HG03520 (cell line): ENCODE data around the gene SLC34A2.
"Not testable (repeated sequence)": the region's sequence is repeated elsewhere in the genome, so short reads cannot be mapped to it uniquely, and the experiment has no call there.

ENCODE experiments used
- ATAC-seq: cut with Tn5 transposase; IDR thresholded peaks from one replicate; pipeline ENCODE4 v1.9.1; 2021; ENCODE audit warnings: mild to moderate bottlenecking, moderate library complexity; ENCODE audit not compliant: unreplicated experiment

Gene SLC34A2, protein sequence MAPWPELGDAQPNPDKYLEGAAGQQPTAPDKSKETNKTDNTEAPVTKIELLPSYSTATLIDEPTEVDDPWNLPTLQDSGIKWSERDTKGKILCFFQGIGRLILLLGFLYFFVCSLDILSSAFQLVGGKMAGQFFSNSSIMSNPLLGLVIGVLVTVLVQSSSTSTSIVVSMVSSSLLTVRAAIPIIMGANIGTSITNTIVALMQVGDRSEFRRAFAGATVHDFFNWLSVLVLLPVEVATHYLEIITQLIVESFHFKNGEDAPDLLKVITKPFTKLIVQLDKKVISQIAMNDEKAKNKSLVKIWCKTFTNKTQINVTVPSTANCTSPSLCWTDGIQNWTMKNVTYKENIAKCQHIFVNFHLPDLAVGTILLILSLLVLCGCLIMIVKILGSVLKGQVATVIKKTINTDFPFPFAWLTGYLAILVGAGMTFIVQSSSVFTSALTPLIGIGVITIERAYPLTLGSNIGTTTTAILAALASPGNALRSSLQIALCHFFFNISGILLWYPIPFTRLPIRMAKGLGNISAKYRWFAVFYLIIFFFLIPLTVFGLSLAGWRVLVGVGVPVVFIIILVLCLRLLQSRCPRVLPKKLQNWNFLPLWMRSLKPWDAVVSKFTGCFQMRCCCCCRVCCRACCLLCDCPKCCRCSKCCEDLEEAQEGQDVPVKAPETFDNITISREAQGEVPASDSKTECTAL

DNA sequence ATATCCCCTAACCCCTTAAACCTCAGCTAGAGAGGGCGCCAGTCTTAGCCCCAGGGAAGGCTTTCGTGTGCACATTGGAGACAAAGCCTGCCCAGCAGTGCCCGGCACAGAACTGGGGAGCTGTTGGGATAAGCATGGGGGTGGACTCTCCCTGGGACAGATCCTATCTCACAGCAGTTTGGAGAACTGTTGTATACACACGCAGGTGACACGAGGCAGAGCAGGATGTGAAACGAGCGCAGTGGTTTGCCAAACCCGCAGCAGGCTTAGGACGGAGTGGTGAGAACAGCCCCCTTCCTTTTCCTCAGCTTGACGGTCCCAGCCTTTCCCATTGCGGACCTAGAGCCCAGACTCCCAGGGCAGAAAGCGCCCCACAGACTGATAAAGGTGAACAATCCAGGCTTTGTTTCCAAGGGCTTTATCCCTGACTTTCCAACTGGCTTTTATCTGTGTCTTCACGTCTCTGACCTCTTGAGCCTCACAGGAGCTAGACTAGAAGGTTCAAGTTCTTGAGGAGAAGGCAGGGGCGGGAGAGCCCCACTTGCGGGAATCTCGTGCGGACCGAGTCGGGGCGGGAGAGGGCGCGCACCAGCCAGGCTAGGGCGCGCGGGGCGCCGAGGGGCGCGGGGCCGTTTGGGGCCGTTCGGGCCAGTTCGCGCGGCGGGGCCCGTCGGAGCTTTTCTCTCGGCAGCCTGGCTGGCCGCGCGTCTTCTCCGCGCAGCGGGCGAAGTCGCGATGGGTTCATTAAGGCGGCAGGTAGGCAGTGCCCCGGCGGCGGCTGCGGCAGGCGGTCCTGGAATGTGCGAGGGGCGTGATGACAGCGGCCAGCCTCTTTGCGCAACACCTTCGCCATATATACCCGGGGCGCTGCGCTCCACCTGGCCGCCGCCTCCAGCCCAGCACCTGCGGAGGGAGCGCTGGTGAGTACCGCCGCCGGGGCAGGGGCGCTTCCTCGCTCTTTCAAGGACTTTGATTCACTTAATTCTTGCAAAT, at the start of gene SLC34A2:
Gene SLC34A2 (plus strand): TSS at position 881 of the 993 bp plus-strand sequence. CDS start 6,650 bp downstream, outside the sequence.
- no peak for ATAC-seq

- ATAC-seq, result no peak
Measured at GRCh38 chr4:25608644-25609043, 47.0 kb upstream of the SLC34A2 start.

DNA sequence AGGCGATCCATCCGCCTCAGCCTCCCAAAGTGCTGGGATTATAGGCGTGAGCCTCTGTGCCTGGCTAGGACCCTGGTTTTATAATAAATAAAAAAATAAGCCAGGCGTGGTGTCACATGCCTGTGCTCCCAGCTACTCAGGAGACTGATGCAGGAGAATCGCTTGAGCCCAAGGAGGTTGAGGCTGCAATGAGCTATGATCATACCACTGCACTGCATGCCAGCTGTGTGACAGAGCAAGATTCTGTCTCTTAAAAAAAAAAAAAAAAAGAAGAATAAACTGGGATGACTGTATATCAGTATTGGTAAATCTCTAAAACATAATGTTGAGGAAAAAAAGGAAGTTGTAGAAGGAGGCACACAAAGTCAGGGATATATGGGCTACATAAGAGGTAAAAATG, 45.7 kb upstream of the SLC34A2 start:
- ATAC-seq, result no peak

DNA sequence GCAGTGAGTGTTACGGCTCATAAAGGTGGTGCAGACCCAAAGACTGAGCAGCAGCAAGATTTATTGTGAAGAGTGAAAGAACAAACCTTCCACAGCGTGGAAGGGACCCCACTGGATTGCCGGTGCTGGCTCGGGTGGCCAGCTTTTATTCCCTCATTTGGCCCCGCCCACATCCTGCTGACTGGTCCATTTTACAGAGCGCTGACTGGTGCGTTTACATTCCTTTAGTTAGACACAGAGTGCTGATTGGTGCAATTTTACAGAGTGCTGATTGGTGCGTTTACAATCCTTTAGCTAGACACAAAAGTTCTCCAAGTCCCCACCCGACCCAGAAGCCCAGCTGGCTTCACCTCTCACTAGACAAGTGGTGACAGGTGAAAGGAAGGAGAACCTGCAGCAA, 42.0 kb upstream of the SLC34A2 start:
- ATAC-seq, result not testable (repeated sequence)

DNA sequence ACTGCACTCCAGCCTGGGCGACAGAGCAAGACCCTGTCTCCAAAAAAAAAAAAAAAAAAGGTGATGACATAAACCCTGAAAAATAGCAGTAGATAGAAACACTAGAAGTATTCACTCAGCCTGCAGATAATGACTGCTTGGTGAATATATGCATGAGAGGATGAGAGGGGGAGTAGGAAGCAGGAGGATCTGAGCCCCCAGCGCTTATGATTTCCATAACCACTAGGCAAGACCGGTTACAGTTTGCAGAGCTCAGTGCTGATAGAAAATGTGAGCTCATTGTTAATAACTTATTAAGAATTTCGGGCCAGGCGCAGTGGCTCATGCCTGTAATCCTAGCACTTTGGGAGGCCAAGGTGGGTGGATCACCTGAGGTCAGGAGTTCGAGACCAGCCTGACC, 40.8 kb upstream of the SLC34A2 start:
- no peak for ATAC-seq

GRCh38 chr4:25621027-25621930, 34.4 kb upstream of the SLC34A2 start:
- ATAC-seq, result no peak

GRCh38 chr4:25624616-25625015, 31.0 kb upstream of the SLC34A2 start:
- no peak for ATAC-seq

DNA sequence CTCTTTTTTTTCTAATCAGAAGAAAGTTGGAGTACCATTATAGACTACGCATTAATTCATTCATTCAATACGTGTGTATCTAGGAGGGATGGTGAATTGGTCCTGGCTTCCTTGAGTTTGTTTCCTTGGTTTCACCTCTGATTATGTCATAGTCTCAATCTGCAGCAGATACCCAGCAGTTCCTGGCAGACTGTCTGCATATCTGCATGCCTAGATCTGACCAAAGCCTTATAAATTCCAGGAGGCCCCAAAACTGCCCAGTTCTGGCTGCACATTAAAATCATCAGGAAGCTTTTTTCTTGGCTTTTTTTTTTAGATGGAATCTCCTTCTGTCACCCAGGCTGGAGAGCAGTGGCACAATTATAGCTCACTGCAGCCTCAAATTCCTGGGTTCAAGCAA, 27.2 kb upstream of the SLC34A2 start:
- ATAC-seq, result no peak

DNA sequence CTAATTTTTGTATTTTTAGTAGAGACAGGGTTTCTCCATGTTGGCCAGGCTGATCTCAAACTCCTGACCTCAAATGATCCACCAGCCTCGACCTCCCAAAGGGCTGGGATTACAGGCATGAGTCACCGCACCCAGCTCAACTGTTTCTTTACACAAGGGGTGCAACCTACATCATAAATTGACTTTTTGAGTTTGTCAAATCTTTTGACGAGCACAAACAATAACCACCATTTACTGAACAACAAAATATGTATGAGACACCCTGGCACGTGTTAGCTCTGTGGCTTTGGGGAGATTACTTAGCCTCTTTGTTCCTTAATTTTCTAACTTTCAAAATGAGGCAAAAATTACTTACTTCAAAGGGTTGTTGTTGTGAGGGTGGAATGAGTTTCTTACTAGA, 23.5 kb upstream of the SLC34A2 start:
- no peak for ATAC-seq

DNA sequence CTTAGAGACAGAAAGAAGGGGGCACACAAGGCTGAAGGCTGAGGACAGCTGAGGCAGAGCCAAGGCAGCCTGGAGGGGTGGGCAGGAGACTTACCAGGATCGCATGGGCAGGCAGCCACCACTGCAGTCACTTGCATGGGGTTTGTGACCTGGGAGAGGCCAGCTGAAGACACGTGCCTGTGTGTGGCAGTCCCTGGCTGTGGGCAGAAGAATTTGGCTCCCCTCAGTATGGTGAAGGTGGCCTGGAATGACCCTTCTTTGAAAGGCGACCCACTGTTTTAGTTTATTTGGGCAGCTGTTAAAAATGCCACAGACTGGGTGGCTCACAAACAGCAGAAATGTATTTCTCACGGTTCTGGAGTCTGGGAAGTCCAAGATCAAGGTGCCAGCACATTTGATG, 22.1 kb upstream of the SLC34A2 start:
- ATAC-seq, result no peak

- no peak for ATAC-seq
Measured at GRCh38 chr4:25635501-25635900, 20.1 kb upstream of the SLC34A2 start.

- ATAC-seq, result no peak
Measured at GRCh38 chr4:25637581-25638220, 17.9 kb upstream of the SLC34A2 start.

- ATAC-seq, result no peak
Measured at GRCh38 chr4:25638221-25638601, 17.4 kb upstream of the SLC34A2 start.

DNA sequence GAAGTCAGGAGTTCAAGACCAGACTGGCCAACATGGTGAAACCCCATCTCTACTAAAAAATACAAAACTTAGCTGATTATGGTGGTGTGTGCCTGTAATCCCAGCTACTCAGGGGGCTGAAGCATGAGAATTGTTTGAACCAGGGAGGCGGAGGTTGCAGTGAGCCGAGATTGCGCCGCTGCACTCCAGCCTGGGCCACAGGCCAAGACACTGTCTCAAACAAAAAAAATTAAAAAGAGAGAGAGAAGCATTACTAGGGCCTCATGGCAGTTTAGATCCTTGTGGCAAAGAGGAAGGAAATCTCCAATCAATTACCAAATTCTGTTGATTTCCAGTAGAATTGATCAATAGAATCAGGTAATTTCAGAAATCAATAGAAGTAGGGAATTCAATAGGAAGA, 16.8 kb upstream of the SLC34A2 start:
- no peak for ATAC-seq

- ATAC-seq, result no peak
Measured at GRCh38 chr4:25650311-25650710, 5.3 kb upstream of the SLC34A2 start.

DNA sequence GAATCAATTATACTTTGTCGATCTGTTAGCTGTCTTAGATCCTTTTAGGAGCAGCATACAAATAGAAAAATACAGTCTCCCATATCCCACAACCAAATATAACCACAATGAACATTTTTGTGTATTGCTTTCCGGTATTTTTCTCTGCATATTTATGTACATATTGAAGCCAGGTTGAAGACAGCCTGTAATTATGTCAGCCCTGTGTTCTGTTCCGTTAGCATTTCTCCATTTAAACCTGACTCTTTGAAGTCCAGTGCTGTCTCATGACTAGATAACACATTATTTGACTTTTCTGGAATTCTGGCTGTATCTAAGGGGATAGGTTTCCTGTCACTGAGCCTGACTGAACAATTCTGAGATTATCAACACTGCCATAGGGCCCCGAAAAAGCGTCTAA, 4.0 kb upstream of the SLC34A2 start:
- ATAC-seq, result no peak

DNA sequence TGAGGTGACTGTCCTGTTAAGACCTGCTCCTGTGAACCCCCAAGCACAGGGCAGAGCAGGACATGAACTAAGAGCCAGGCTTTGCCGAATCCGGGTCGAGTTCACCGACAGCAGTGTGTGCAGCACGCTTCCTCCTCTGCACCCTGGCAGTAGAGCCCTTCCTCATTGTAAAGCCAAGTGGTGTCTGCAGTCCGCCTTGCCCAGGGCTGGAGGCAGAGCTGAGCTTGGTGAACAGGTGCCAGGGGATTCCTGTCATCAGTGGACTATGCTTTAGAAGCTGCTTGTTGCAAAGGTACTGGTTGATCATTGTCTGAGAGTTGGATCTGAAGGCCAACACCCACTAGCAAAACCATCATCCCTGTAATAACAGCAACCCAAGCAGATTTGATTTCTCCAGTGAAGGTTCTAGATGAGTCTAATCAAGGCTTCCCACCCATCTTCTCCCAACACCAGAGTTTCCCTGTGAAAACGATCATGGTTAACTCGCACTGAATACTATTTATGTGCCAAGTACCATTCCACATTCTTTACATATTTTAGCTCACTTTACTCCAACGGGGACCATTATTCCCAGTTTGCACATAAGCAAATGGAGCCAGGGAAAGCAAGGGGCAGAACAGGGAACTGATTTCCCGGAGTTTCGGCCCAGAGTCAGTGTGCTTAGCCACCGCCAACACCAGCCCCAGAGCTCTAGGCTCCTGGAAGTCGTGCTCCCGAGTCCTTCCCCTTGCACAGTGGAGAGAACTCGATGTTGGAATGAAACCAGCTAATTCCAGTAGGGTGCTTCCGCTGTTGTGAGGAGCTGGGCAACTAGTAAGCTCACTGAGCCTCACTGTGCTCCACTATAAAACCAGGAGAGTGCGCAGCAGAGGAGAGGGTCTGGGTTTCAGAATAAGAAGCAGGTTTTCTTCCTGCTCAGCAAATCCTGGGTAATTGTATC, 1.4 kb upstream of the SLC34A2 start:
- no peak for ATAC-seq

GRCh38 chr4:25656031-25656430, 380 bp downstream of the SLC34A2 start:
- ATAC-seq, result no peak

GRCh38 chr4:25658357-25658771, 2.7 kb downstream of the SLC34A2 start:
- no peak for ATAC-seq
